GM23338 (cell line): ENCODE measurements around the gene SH3RF3.

Experiments
- POLR2AphosphoS5 ChIP-seq: IDR thresholded peaks from 2 replicates; pipeline ENCODE4 v1.6.1; 2016; ENCODE audit warnings: antibody characterized with exemption, low read depth
- TF ChIP-seq, protein P1 (sequence below), 2 experiments: fragments of 200-600 bp in 1 of 2; sonication (generic) in 1 of 2; conservative IDR thresholded peaks; 2 replicates each; pipeline versions ENCODE4 v1.5.1 to v1.6.1; 2016 to 2017; ENCODE audit warnings: antibody characterized with exemption in 2 of 2, low read depth in 2 of 2, mild to moderate bottlenecking in 2 of 2, moderate library complexity in 1 of 2
- TF ChIP-seq, protein P2 (sequence below): IDR thresholded peaks from one replicate; pipeline ENCODE4 v1.6.1; 2018; ENCODE audit warnings: antibody characterized with exemption; ENCODE audit not compliant: unreplicated experiment

DNA sequence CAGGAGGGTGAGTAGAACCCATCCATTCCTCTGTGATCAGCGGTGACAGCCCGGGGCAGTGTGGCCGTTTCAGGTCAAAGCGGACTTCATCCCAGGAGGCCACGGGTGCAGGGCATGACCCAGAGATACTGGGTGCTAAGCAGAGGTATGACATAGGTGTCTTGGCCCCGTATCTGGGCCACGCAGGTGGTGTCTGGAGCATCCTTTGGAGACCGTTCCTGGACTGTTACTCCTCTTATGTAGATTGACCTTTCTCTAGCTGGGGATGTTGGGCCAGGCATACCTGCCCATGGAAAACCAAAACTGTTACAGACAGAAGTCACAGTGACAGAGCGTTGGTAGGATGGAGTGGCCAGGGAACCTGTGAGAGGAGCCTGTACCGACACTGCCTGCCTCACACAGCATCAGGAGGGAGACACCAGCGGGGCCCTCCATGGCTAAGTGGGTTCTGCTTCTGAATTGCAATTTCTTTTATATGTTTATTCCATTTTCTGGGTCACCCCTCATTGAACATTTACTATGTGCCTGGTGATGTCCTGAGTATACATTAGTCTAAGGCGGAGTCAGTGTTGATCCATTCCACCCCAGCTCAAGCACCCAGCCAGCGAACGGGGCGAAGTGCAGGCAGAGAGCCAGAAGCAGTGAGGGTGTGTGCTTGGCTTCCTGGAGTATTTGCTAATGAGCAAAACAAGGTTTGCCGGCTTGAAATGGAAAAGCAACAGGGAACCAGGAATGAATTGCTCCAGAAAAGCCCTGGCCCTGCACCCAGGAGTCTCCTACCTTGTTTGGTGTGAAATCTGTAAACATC, 141.7 kb downstream of the SH3RF3 start:
- no peak for TF ChIP-seq POLR2AphosphoS5
- TF ChIP-seq, protein P1, sequence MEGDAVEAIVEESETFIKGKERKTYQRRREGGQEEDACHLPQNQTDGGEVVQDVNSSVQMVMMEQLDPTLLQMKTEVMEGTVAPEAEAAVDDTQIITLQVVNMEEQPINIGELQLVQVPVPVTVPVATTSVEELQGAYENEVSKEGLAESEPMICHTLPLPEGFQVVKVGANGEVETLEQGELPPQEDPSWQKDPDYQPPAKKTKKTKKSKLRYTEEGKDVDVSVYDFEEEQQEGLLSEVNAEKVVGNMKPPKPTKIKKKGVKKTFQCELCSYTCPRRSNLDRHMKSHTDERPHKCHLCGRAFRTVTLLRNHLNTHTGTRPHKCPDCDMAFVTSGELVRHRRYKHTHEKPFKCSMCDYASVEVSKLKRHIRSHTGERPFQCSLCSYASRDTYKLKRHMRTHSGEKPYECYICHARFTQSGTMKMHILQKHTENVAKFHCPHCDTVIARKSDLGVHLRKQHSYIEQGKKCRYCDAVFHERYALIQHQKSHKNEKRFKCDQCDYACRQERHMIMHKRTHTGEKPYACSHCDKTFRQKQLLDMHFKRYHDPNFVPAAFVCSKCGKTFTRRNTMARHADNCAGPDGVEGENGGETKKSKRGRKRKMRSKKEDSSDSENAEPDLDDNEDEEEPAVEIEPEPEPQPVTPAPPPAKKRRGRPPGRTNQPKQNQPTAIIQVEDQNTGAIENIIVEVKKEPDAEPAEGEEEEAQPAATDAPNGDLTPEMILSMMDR (conservative IDR thresholded peaks at IDR 0.05; ENCODE audit: low read depth in 2 of 2) = no peak
- TF ChIP-seq, protein P2, sequence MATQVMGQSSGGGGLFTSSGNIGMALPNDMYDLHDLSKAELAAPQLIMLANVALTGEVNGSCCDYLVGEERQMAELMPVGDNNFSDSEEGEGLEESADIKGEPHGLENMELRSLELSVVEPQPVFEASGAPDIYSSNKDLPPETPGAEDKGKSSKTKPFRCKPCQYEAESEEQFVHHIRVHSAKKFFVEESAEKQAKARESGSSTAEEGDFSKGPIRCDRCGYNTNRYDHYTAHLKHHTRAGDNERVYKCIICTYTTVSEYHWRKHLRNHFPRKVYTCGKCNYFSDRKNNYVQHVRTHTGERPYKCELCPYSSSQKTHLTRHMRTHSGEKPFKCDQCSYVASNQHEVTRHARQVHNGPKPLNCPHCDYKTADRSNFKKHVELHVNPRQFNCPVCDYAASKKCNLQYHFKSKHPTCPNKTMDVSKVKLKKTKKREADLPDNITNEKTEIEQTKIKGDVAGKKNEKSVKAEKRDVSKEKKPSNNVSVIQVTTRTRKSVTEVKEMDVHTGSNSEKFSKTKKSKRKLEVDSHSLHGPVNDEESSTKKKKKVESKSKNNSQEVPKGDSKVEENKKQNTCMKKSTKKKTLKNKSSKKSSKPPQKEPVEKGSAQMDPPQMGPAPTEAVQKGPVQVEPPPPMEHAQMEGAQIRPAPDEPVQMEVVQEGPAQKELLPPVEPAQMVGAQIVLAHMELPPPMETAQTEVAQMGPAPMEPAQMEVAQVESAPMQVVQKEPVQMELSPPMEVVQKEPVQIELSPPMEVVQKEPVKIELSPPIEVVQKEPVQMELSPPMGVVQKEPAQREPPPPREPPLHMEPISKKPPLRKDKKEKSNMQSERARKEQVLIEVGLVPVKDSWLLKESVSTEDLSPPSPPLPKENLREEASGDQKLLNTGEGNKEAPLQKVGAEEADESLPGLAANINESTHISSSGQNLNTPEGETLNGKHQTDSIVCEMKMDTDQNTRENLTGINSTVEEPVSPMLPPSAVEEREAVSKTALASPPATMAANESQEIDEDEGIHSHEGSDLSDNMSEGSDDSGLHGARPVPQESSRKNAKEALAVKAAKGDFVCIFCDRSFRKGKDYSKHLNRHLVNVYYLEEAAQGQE = no peak
